ENCODE results near the gene ALCAM.
"Not testable (repeated sequence)": the region's sequence is repeated elsewhere in the genome, so short reads cannot be mapped to it uniquely, and the experiment has no call there.

ALCAM gene

DNA sequence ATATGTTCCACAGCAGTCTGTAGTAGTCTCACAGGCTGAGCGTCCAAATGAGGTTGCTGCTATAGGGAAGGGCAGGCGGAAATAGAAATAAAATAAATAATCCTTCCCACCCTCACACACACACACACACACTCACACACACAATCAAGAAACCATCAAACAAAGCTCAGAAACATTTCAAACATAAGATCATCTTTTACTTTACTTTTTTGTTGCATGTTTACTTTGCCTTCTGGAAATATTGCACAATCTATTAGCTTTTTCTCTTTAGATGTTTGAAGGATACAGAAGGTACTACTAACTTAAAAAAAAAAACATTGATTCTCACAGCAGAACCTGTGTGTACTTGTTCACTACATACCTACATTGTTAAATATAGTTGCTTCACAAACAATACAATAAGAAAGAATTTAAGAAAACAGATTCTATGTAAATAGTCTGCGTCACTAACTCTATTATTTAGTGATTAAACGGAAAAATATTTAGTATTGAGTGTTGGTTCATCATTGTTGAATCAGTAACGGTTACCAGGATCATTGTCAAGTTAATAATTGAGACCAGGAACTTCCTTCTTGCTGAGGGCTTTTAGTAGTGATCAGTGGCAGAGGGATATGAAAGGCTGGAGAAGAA is 20.5 kb downstream of the ALCAM start:
- H3K9ac ChIP-seq, result no peak overlapping the region
- peaks cover 0 to 89% (median 0%) of the 10 kb centered on the region in 11 experiments; a peak in 7 of 22 replicates for H4K20me1 ChIP-seq
- no peak overlapping the region for H3K4me3 ChIP-seq
- H3K36me3 ChIP-seq, result peaks cover 0 to 7% (median 0%) of the 10 kb centered on the region in 11 experiments; a peak in 1 of 22 replicates
- no peaks in the 10 kb centered on the region for H3K27me3 ChIP-seq
- peaks cover 19 to 28% (median 27%) of the 10 kb centered on the region in 11 experiments for H3K9me3 ChIP-seq (replicated peaks in 1 of 11)
- peak overlapping the region in 2 of 11 experiments; percentile 3 to 8; a peak in 1 of 22 replicates for H3K4me2 ChIP-seq
- TF ChIP-seq Cebpa-rat (IDR thresholded peaks at IDR 0.05), result no peak
- no peak overlapping the region; a peak in 1 of 22 replicates for H3K27ac ChIP-seq
- H3K4me1 ChIP-seq, result peaks cover 0 to 37% (median 2%) of the 10 kb centered on the region in 10 experiments; a peak in 8 of 20 replicates

DNA sequence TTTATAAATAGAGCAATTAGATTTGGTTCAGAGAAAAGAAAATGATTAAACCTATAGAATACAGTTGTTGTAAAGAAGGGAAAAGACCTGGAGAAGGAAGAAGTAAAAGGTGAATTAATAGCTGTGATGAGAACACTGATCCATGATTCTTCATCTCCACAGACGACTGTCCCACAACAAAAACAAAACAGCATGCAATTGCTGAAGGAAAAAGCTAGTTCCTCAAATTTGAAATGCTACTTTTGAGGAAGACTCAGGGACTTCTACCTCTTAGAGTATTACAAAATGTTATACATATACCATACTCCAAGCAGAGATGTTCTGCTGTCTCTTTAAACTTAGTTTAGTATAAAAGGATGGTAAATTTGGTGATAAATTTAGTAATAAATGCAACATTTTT is 21.5 kb downstream of the ALCAM start:
- TF ChIP-seq Cebpa-rat (IDR thresholded peaks at IDR 0.05), result no peak
- H3K27ac ChIP-seq, result no peak overlapping the region; a peak in 1 of 22 replicates
- no peaks in the 10 kb centered on the region for H3K27me3 ChIP-seq

DNA sequence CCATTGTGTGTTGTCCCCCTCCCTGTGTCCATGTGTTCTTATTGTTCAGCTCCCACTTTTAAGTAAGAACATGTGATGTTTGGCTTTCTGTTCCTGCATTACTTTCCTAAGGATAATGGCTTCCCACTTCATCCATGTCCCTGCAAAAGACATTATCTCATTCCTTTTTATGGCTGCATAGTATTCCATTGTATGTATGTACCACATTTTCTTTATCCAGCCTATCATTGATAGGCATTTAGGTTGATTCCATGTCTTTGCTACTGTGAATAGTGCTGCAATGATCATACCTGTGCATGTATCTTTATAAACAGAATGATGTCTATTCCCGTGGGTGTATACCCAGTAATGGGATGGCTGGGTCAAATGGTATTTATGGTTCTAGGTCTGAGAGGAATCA is 23.1 kb downstream of the ALCAM start:
- Histone ChIP-seq H3K9me3 (replicated peaks in 1 of 11) (peaks cover 23 to 36% (median 32%) of the 10 kb centered on the region in 11 experiments), H4K20me1 (peaks cover 0 to 86% (median 0%) of the 10 kb centered on the region in 11 experiments; a peak in 7 of 22 replicates), H3K4me1 (peaks cover 0 to 36% (median 2%) of the 10 kb centered on the region in 10 experiments; a peak in 8 of 20 replicates)
- not testable (repeated sequence) for H3K9ac ChIP-seq, H3K4me3 ChIP-seq, H3K27me3 ChIP-seq, H3K36me3 ChIP-seq, H3K4me2 ChIP-seq, H3K27ac ChIP-seq

More for the DNA sequence above, 21.5 kb downstream of the ALCAM start:
- Histone ChIP-seq H3K36me3 (peaks cover 0 to 7% (median 0%) of the 10 kb centered on the region in 11 experiments; a peak in 1 of 22 replicates), H4K20me1 (peaks cover 0 to 83% (median 0%) of the 10 kb centered on the region in 11 experiments; a peak in 7 of 22 replicates), H3K4me3 (no peak overlapping the region), H3K9me3 (replicated peaks in 1 of 11) (peaks cover 23 to 36% (median 32%) of the 10 kb centered on the region in 11 experiments), H3K4me2 (peak overlapping the region in 1 of 11 experiments; percentile 3; a peak in 1 of 22 replicates), H3K4me1 (peaks cover 0 to 37% (median 2%) of the 10 kb centered on the region in 10 experiments; a peak in 8 of 20 replicates), H3K9ac (no peak overlapping the region)

DNA sequence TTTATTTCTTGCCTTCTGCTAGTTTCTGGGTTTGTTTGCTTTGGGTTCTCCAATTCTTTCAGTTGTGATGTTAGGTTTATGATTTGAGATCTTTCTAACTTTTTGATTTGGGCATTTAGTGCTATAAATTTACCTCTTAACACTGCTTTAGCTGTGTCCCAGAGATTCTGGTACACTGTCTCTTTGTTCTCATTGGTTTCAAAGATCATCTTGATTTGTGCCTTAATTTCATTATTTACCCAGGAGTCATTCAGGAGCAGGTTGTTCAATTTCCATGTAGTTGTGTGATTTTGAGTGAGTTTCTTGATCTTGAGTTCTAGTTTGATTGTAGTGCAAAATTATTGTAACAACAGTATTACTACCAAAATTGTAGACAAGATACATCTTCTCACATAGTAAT is 25.9 kb downstream of the ALCAM start:
- not testable (repeated sequence) for H3K27ac ChIP-seq, H3K4me2 ChIP-seq, H3K4me1 ChIP-seq, H3K27me3 ChIP-seq, H3K9ac ChIP-seq, H3K4me3 ChIP-seq, H3K36me3 ChIP-seq
- Histone ChIP-seq H4K20me1 (peaks cover 0 to 82% (median 0%) of the 10 kb centered on the region in 11 experiments; a peak in 7 of 22 replicates), H3K9me3 (replicated peaks in 1 of 11) (peaks cover 23 to 36% (median 32%) of the 10 kb centered on the region in 11 experiments)

DNA sequence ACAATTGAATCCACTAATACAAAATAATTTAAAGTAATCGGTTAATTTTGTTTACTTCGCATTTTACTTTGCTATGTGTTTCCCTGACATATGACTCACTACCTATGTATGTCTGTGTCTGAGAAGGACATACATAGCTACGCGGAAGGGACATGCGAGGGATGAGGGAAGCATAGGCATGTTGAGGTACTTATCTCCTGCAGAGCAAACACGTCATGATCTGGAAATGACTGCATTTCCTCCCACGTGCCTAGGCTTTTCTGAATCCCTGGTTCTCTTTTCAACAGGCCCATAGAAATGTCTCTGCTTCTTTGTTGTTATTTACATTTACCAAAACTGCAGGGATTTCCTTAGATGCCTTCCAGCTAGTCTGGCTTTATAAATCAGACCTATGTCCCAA is 27.5 kb downstream of the ALCAM start:
- Histone ChIP-seq H3K4me1 (no peaks in the 10 kb centered on the region), H3K27ac (no peak overlapping the region)

DNA sequence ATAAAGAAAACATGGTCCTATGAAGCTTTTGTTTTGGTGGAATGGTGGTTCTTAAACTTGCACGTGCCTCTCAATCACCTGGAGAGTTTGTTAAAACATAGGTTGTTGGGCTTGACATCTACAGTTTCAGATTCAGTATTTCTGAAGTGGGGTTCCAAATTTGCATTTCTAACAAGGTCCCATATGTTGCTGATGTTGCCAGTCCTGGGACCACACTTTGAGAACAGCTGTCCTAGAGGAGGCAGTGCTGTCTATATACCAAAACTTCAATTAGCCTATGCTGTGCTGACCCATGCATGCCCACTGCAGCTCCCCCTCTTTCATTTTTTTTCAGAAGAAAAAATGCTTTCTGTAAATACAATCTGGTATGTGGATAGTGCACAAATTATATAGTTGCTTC is 31.3 kb downstream of the ALCAM start:
- Histone ChIP-seq H3K9me3 (replicated peaks in 1 of 11) (peaks cover under 1 to 10% (median 9%) of the 10 kb centered on the region in 11 experiments; a peak in 18 of 22 replicates), H3K4me1 (no peaks in the 10 kb centered on the region), H3K4me2 (no peak overlapping the region), H3K4me3 (no peak overlapping the region), H3K36me3 (peaks cover 0 to 13% (median 1%) of the 10 kb centered on the region in 11 experiments; a peak in 8 of 22 replicates), H3K9ac (no peak overlapping the region), H4K20me1 (peaks cover 0 to 74% (median 0%) of the 10 kb centered on the region in 11 experiments; a peak in 7 of 22 replicates), H3K27ac (no peak overlapping the region), H3K27me3 (no peaks in the 10 kb centered on the region)
- no peak for TF ChIP-seq Cebpa-rat (IDR thresholded peaks at IDR 0.05)

More for the DNA sequence above, 27.5 kb downstream of the ALCAM start:
- Histone ChIP-seq H3K9ac (no peak overlapping the region), H3K4me3 (no peak overlapping the region), H4K20me1 (peaks cover 0 to 82% (median 0%) of the 10 kb centered on the region in 11 experiments; a peak in 7 of 22 replicates), H3K36me3 (peaks cover 0 to 7% (median 0%) of the 10 kb centered on the region in 11 experiments; a peak in 1 of 22 replicates), H3K27me3 (no peaks in the 10 kb centered on the region), H3K9me3 (replicated peaks in 1 of 11) (peaks cover 23 to 36% (median 32%) of the 10 kb centered on the region in 11 experiments), H3K4me2 (no peak overlapping the region)
- TF ChIP-seq Cebpa-rat (IDR thresholded peaks at IDR 0.05), result no peak

DNA sequence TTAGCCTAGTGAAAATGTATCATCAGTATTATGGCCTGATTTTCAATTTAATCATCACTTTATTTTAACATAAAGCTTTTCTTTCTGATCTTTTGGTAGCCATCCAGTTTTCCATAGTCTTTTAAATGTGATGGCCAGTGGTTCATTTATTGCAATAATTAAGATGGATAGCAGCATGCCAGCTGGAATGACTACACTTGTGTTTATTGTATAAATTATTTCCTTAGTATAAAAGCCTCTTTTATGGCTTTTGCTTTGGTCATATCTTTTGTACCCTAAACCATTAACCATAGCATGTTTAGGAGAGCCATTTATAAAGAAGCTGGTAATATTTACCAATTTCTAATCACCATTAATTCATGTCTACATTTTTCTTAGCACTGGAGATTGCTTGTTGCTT is 31.7 kb downstream of the ALCAM start:
- Histone ChIP-seq H3K27ac (no peak overlapping the region), H4K20me1 (peaks cover 0 to 72% (median 0%) of the 10 kb centered on the region in 11 experiments; a peak in 7 of 22 replicates), H3K4me2 (no peak overlapping the region), H3K4me1 (no peaks in the 10 kb centered on the region), H3K27me3 (no peaks in the 10 kb centered on the region), H3K36me3 (peaks cover 0 to 18% (median 6%) of the 10 kb centered on the region in 11 experiments; a peak in 11 of 22 replicates), H3K4me3 (no peak overlapping the region), H3K9me3 (replicated peaks in 1 of 11) (peaks cover 6 to 14% (median 14%) of the 10 kb centered on the region in 11 experiments; a peak in 19 of 22 replicates), H3K9ac (no peak overlapping the region)
- TF ChIP-seq Cebpa-rat (IDR thresholded peaks at IDR 0.05), result no peak

DNA sequence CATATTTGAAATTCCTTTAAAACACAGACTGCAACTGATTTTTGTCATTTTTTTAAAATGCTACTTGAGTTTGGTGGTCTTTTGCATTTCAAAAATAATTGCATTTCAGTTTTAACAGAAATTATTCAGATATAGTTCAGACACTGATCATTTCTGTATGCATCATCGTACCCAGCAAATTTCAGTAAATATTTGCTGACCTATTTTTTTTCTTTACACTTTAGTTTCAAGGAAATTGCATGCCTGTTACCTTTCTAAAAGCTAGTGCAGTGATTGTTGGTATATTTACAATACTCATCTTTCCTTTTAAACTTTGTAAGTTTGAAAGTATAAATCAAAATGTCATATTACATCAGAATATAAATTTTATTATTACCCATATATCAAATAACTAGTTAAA is 32.4 kb downstream of the ALCAM start:
- Histone ChIP-seq H3K4me1 (no peaks in the 10 kb centered on the region), H3K36me3 (peaks cover 0 to 20% (median 6%) of the 10 kb centered on the region in 11 experiments; a peak in 11 of 22 replicates), H3K9ac (no peak overlapping the region), H3K27ac (no peak overlapping the region), H4K20me1 (peaks cover 0 to 68% (median 0%) of the 10 kb centered on the region in 11 experiments; a peak in 7 of 22 replicates), H3K9me3 (replicated peaks in 1 of 11) (peaks cover 7 to 20% (median 15%) of the 10 kb centered on the region in 11 experiments; a peak in 19 of 22 replicates), H3K27me3 (no peaks in the 10 kb centered on the region), H3K4me2 (no peak overlapping the region), H3K4me3 (no peak overlapping the region)
- no peak for TF ChIP-seq Cebpa-rat (IDR thresholded peaks at IDR 0.05)

DNA sequence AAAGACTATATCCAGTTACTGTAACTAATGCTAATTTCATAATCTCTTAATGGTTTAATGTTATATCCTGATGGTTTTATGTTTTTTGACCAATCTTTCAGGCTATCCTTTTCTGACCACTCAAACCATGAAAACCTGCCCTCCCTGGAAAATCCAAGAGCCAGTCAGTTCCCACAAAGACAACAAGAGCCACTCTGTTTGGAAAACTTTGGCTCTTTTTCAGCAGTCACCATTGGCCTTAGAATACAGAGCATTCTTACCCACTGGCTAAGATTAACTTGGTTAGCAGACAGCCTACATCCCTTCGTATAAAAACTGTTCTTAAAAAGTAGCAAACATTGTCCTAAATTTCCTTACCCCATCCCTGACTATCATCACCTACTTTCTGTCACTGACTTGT is 32.9 kb downstream of the ALCAM start:
- H3K27ac ChIP-seq, result no peak overlapping the region
- H3K27me3 ChIP-seq, result no peaks in the 10 kb centered on the region
- H3K36me3 ChIP-seq, result peaks cover 0 to 20% (median 6%) of the 10 kb centered on the region in 11 experiments; a peak in 11 of 22 replicates
- no peak overlapping the region for H3K4me2 ChIP-seq
- no peak for TF ChIP-seq Cebpa-rat (IDR thresholded peaks at IDR 0.05)
- no peaks in the 10 kb centered on the region for H3K4me1 ChIP-seq
- H3K9ac ChIP-seq, result no peak overlapping the region
- no peak overlapping the region for H3K4me3 ChIP-seq
- H3K9me3 ChIP-seq (replicated peaks in 1 of 11), result peaks cover 7 to 22% (median 15%) of the 10 kb centered on the region in 11 experiments; a peak in 19 of 22 replicates
- H4K20me1 ChIP-seq, result peaks cover 0 to 62% (median 0%) of the 10 kb centered on the region in 11 experiments; a peak in 6 of 22 replicates
